ENCODE measurements around the gene TEX22.

The TEX22 gene

DNA sequence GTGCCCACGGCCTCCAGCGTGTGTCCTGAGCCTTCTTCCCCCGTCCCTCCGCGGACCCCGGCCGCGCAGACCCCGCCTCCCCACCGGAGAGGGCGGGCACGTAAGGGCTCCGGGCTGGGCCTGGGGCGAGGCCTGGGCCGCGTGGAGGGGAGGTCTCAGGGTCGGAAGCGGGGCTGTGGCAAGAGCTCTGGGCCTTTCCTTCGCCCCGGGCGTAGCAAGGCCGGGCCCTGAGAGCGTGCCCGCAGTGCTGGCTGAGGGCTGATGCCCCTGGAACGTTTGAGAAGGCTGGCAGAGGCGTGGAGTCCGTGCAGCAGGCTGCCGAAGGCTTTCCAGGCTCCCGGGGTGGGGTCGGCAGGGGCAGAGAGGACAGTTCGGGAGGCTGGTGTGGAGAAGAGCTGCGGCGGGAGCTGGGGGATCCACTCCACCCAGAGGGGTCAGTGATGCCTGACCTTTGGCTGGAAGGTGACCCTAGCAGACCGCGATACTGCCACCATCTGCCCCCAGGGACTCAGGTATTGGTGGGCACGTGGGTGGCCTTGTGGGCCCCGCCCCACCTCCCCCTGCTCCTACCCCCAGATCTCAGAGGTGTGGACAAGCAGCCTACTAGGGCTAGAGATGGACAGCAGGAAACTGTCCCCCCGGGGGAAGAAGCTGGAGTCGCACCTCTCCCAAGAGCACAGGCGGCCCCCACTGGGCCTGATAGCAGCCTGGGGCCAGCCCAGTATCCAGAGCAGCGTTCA is 558 bp downstream of the TEX22 start:
- H3K18ac ChIP-seq (ENCODE audit: low read length): peak overlapping the region; percentile 94
- H2BK12ac ChIP-seq (ENCODE audit: low read length): peak overlapping the region; percentile 84
- no peak overlapping the region for H3K4ac ChIP-seq (ENCODE audit: low read length)
- peak overlapping the region; percentile 94 for H3K4me2 ChIP-seq (ENCODE audit: insufficient read depth, low read length, poor library complexity, severe bottlenecking)
- H3K23ac ChIP-seq (ENCODE audit: low read depth, low read length, poor library complexity): peak overlapping the region; percentile 14
- peaks cover 4 to 7% of the 10 kb centered on the region in 2 donors for H3K4me1 ChIP-seq (ENCODE audit: control insufficient read depth in 2 of 2, insufficient read depth in 1 of 2, low read depth in 1 of 2, low read length in 2 of 2)
- H3K27ac ChIP-seq (replicated peaks; ENCODE audit: low read length): no peak overlapping the region
- peak overlapping the region; percentile 97 for H2AFZ ChIP-seq (ENCODE audit: low read length)
- peak overlapping the region; percentile 95 for H2BK5ac ChIP-seq (ENCODE audit: low read length)
- peaks cover 16 to 30% of the 10 kb centered on the region in 2 donors for H3K36me3 ChIP-seq (replicated peaks in 1 of 2; ENCODE audit: control insufficient read depth in 2 of 2, insufficient read depth in 2 of 2, low read length in 2 of 2)
- peaks cover 34 to 37% of the 10 kb centered on the region in 2 donors for H3K9me3 ChIP-seq (replicated peaks in 1 of 2; ENCODE audit: control insufficient read depth in 2 of 2, insufficient read depth in 1 of 2, low read depth in 1 of 2, low read length in 2 of 2)
- peak overlapping the region; percentile 81 for H3K9ac ChIP-seq (ENCODE audit: low read depth, low read length, poor library complexity)
- H2AK5ac ChIP-seq (ENCODE audit: low read depth, low read length): peak overlapping the region; percentile 100
- H4K8ac ChIP-seq (ENCODE audit: low read depth, low read length): peak overlapping the region; percentile 98
- H3K4me3 ChIP-seq (ENCODE audit: low read length in 2 of 2): peak overlapping the region; percentile 79 to 84
- H2BK15ac ChIP-seq (ENCODE audit: low read length): peak overlapping the region; percentile 92
- H2BK120ac ChIP-seq (ENCODE audit: low read depth, low read length): peak overlapping the region; percentile 17
- peaks cover 9% of the 10 kb centered on the region for H3K79me1 ChIP-seq (ENCODE audit: low read depth, low read length)
- no CpG with 5 or more reads among the region's 41 CpGs for WGBS, 2 donors (ENCODE audit: extremely low coverage in 2 of 2, insufficient read length in 2 of 2, insufficient replicate concordance in 1 of 2)
- peak overlapping the region; percentile 75 for H3K14ac ChIP-seq (ENCODE audit: low read length)
- no peaks in the 10 kb centered on the region for H3K27me3 ChIP-seq (ENCODE audit: control insufficient read depth in 3 of 3, insufficient read depth in 3 of 3, low read depth in 1 of 3, low read length in 3 of 3)
- DNase-seq (ENCODE audit: low spot score): no peak
- H4K91ac ChIP-seq (ENCODE audit: low read depth, low read length, poor library complexity): peak overlapping the region; percentile 85

DNA sequence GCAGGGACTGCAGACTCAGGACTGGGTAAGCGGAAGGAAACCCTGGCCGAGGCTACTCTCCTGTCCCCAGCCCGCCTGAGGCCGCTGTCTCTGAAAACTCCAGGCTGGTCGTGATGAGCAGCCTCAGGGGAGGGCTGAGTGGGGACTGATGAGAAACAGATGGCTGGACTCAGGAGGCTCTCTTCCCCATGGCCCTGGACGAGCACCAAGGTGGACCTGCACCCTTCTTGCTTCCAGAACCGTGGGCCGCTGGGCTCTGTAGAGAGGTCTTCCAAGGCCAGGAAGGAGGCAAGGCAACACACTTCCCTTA is 1.1 kb downstream of the TEX22 start:
- peaks cover 9% of the 10 kb centered on the region for H3K79me1 ChIP-seq (ENCODE audit: low read depth, low read length)
- H2BK120ac ChIP-seq (ENCODE audit: low read depth, low read length): no peak overlapping the region
- H3K27me3 ChIP-seq (ENCODE audit: control insufficient read depth in 3 of 3, insufficient read depth in 3 of 3, low read depth in 1 of 3, low read length in 3 of 3): no peaks in the 10 kb centered on the region
- no peak overlapping the region for H2BK15ac ChIP-seq (ENCODE audit: low read length)
- DNase-seq (ENCODE audit: low spot score): no peak
- H3K27ac ChIP-seq (replicated peaks; ENCODE audit: low read length): no peak overlapping the region
- no peak overlapping the region for H3K4ac ChIP-seq (ENCODE audit: low read length)
- H2BK12ac ChIP-seq (ENCODE audit: low read length): no peak overlapping the region
- H2AK5ac ChIP-seq (ENCODE audit: low read depth, low read length): peak overlapping the region; percentile 100
- no peak overlapping the region for H3K18ac ChIP-seq (ENCODE audit: low read length)
- no peak overlapping the region for H2BK5ac ChIP-seq (ENCODE audit: low read length)
- peaks cover 16 to 29% of the 10 kb centered on the region in 2 donors for H3K36me3 ChIP-seq (replicated peaks in 1 of 2; ENCODE audit: control insufficient read depth in 2 of 2, insufficient read depth in 2 of 2, low read length in 2 of 2)
- H3K14ac ChIP-seq (ENCODE audit: low read length): peak overlapping the region; percentile 12
- peak overlapping the region in 1 of 2 donors; percentile 79 for H3K4me3 ChIP-seq (ENCODE audit: low read length in 2 of 2)
- H3K9me3 ChIP-seq (replicated peaks in 1 of 2; ENCODE audit: control insufficient read depth in 2 of 2, insufficient read depth in 1 of 2, low read depth in 1 of 2, low read length in 2 of 2): peaks cover 35 to 37% of the 10 kb centered on the region in 2 donors
- no peak overlapping the region for H3K4me2 ChIP-seq (ENCODE audit: insufficient read depth, low read length, poor library complexity, severe bottlenecking)
- H3K4me1 ChIP-seq (ENCODE audit: control insufficient read depth in 2 of 2, insufficient read depth in 1 of 2, low read depth in 1 of 2, low read length in 2 of 2): peaks cover 4 to 7% of the 10 kb centered on the region in 2 donors
- H2AFZ ChIP-seq (ENCODE audit: low read length): no peak overlapping the region
- H4K8ac ChIP-seq (ENCODE audit: low read depth, low read length): no peak overlapping the region
- H4K91ac ChIP-seq (ENCODE audit: low read depth, low read length, poor library complexity): no peak overlapping the region
- H3K23ac ChIP-seq (ENCODE audit: low read depth, low read length, poor library complexity): peak overlapping the region; percentile 14
- WGBS, 2 donors (ENCODE audit: extremely low coverage in 2 of 2, insufficient read length in 2 of 2, insufficient replicate concordance in 1 of 2): no CpG with 5 or more reads among the region's 8 CpGs
- no peak overlapping the region for H3K9ac ChIP-seq (ENCODE audit: low read depth, low read length, poor library complexity)

DNA sequence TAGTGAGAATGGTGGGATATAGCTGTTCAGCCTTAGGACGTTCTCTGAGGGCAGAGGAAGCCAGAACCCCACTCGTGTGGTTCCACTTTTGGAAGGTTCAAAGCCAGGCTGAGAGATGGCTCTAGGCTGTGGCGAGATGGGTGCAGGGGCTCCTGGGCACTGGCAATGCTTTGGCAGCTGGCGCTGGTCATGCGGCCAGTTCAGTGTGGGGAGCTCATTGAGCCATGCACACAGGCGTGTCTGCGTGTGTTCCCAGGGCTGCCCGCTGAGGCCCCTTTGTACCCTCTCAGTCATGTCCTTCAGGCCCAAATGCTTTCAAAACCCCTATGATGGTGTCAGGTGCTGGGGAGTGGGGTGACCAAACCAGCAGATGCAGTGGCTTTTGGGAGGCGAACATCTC is 1.7 kb downstream of the TEX22 start:
- no peak overlapping the region for H3K18ac ChIP-seq (ENCODE audit: low read length)
- peaks cover 37 to 38% of the 10 kb centered on the region in 2 donors for H3K9me3 ChIP-seq (replicated peaks in 1 of 2; ENCODE audit: control insufficient read depth in 2 of 2, insufficient read depth in 1 of 2, low read depth in 1 of 2, low read length in 2 of 2)
- peaks cover 4 to 7% of the 10 kb centered on the region in 2 donors for H3K4me1 ChIP-seq (ENCODE audit: control insufficient read depth in 2 of 2, insufficient read depth in 1 of 2, low read depth in 1 of 2, low read length in 2 of 2)
- no peak overlapping the region for H2AK5ac ChIP-seq (ENCODE audit: low read depth, low read length)
- no peak overlapping the region for H3K4ac ChIP-seq (ENCODE audit: low read length)
- H3K4me3 ChIP-seq (ENCODE audit: low read length in 2 of 2): peak overlapping the region; percentile 14 to 41
- H3K14ac ChIP-seq (ENCODE audit: low read length): no peak overlapping the region
- H2BK120ac ChIP-seq (ENCODE audit: low read depth, low read length): no peak overlapping the region
- H3K36me3 ChIP-seq (replicated peaks in 1 of 2; ENCODE audit: control insufficient read depth in 2 of 2, insufficient read depth in 2 of 2, low read length in 2 of 2): peaks cover 16 to 24% of the 10 kb centered on the region in 2 donors
- no peak overlapping the region for H4K8ac ChIP-seq (ENCODE audit: low read depth, low read length)
- H3K27me3 ChIP-seq (ENCODE audit: control insufficient read depth in 3 of 3, insufficient read depth in 3 of 3, low read depth in 1 of 3, low read length in 3 of 3): no peaks in the 10 kb centered on the region
- no peak overlapping the region for H3K23ac ChIP-seq (ENCODE audit: low read depth, low read length, poor library complexity)
- H3K79me1 ChIP-seq (ENCODE audit: low read depth, low read length): peaks cover 9% of the 10 kb centered on the region
- no peak for DNase-seq (ENCODE audit: low spot score)
- no peak overlapping the region for H3K27ac ChIP-seq (replicated peaks; ENCODE audit: low read length)
- H2BK15ac ChIP-seq (ENCODE audit: low read length): no peak overlapping the region
- H2BK5ac ChIP-seq (ENCODE audit: low read length): no peak overlapping the region
- no peak overlapping the region for H4K91ac ChIP-seq (ENCODE audit: low read depth, low read length, poor library complexity)
- WGBS, 2 donors (ENCODE audit: extremely low coverage in 2 of 2, insufficient read length in 2 of 2, insufficient replicate concordance in 1 of 2): no CpG with 5 or more reads among the region's 9 CpGs
- H2BK12ac ChIP-seq (ENCODE audit: low read length): no peak overlapping the region
- H3K9ac ChIP-seq (ENCODE audit: low read depth, low read length, poor library complexity): peak overlapping the region; percentile 10
- no peak overlapping the region for H3K4me2 ChIP-seq (ENCODE audit: insufficient read depth, low read length, poor library complexity, severe bottlenecking)
- no peak overlapping the region for H2AFZ ChIP-seq (ENCODE audit: low read length)

DNA sequence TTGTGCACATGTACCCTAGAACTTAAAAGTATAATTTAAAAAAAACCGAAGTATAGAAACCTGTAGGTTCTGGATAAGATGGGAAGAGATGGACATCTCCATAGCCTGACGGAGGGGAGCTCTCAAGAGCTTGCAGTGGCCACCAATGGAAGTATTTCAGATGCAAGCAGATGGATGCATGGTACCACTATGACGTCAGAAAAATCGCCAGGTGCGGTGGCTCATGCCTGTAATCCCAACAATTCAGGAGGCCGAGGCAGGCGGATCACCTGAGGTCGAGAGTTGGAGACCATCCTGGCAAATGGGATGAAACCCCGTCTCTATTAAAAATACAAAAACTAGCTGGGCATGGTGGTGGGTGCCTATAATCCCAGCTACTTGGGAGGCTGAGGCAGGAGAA is 3.4 kb downstream of the TEX22 start:
- Histone ChIP-seq H2AFZ (ENCODE audit: low read length) (no peak overlapping the region), H3K4ac (ENCODE audit: low read length) (no peak overlapping the region), H2BK5ac (ENCODE audit: low read length) (no peak overlapping the region), H3K14ac (ENCODE audit: low read length) (no peak overlapping the region), H3K4me3 (ENCODE audit: low read length in 2 of 2) (no peak overlapping the region), H3K23ac (ENCODE audit: low read depth, low read length, poor library complexity) (no peak overlapping the region), H3K9ac (ENCODE audit: low read depth, low read length, poor library complexity) (no peak overlapping the region), H4K8ac (ENCODE audit: low read depth, low read length) (no peak overlapping the region), H2BK15ac (ENCODE audit: low read length) (no peak overlapping the region), H3K4me1 (ENCODE audit: control insufficient read depth in 2 of 2, insufficient read depth in 1 of 2, low read depth in 1 of 2, low read length in 2 of 2) (peaks cover 4 to 7% of the 10 kb centered on the region in 2 donors), H4K91ac (ENCODE audit: low read depth, low read length, poor library complexity) (no peak overlapping the region), H2BK120ac (ENCODE audit: low read depth, low read length) (no peak overlapping the region), H3K79me1 (ENCODE audit: low read depth, low read length) (peaks cover 9% of the 10 kb centered on the region), H3K27me3 (ENCODE audit: control insufficient read depth in 3 of 3, insufficient read depth in 3 of 3, low read depth in 1 of 3, low read length in 3 of 3) (no peaks in the 10 kb centered on the region), H2BK12ac (ENCODE audit: low read length) (no peak overlapping the region), H3K4me2 (ENCODE audit: insufficient read depth, low read length, poor library complexity, severe bottlenecking) (no peak overlapping the region), H3K36me3 (replicated peaks in 1 of 2; ENCODE audit: control insufficient read depth in 2 of 2, insufficient read depth in 2 of 2, low read length in 2 of 2) (peaks cover 16 to 24% of the 10 kb centered on the region in 2 donors), H3K18ac (ENCODE audit: low read length) (no peak overlapping the region), H3K9me3 (replicated peaks in 1 of 2; ENCODE audit: control insufficient read depth in 2 of 2, insufficient read depth in 1 of 2, low read depth in 1 of 2, low read length in 2 of 2) (peaks cover 37 to 42% of the 10 kb centered on the region in 2 donors), H3K27ac (replicated peaks; ENCODE audit: low read length) (no peak overlapping the region), H2AK5ac (ENCODE audit: low read depth, low read length) (no peak overlapping the region)
- no CpG with 5 or more reads among the region's 9 CpGs for WGBS, 2 donors (ENCODE audit: extremely low coverage in 2 of 2, insufficient read length in 2 of 2, insufficient replicate concordance in 1 of 2)
- no peak for DNase-seq (ENCODE audit: low spot score)
